HG02759 (cell line): ENCODE data around the gene EHD3.

Experiments used
- ATAC-seq: cut with Tn5 transposase; IDR thresholded peaks from one replicate; pipeline ENCODE4 v1.9.1; 2021; ENCODE audit warnings: mild to moderate bottlenecking, moderate library complexity; ENCODE audit not compliant: unreplicated experiment

Gene EHD3

DNA sequence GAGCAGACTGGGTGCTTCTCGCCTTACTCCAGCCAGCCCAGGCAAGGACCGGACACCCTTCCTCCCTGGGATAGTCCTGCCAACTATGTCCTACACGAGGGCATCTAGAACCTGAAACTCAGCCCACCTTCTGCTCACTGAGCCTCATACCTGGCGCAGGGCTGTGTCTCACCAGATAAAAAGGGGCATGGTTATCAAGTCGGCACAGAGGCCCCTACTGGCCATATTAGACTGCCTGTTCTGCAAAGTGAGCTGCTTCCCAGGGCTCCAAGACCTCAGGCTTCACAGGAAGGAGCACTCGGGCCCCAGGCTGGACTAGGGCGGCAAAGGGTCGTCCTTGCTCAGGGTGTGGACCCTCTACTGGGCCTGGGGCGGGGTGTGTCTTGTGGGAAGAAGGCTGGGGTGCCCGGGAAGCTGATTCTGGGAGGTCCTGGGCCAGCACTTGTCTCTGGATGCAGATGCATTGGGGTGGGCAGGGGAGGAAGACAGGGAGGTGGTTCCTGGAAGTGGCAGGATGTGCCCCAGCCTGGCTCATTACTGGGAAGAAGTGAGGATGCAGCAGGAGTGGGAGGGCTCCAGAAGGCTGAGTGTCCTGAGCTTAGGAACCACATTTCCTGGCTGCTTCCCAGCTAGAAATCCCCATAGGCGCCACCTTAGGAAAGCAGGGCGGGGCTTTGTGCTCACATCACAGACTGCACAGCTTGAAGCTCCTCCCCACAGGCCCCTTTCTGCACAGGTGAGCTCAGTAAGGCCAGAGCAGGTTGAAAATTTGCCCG is 19.6 kb downstream of the EHD3 start:
- no peak for ATAC-seq

DNA sequence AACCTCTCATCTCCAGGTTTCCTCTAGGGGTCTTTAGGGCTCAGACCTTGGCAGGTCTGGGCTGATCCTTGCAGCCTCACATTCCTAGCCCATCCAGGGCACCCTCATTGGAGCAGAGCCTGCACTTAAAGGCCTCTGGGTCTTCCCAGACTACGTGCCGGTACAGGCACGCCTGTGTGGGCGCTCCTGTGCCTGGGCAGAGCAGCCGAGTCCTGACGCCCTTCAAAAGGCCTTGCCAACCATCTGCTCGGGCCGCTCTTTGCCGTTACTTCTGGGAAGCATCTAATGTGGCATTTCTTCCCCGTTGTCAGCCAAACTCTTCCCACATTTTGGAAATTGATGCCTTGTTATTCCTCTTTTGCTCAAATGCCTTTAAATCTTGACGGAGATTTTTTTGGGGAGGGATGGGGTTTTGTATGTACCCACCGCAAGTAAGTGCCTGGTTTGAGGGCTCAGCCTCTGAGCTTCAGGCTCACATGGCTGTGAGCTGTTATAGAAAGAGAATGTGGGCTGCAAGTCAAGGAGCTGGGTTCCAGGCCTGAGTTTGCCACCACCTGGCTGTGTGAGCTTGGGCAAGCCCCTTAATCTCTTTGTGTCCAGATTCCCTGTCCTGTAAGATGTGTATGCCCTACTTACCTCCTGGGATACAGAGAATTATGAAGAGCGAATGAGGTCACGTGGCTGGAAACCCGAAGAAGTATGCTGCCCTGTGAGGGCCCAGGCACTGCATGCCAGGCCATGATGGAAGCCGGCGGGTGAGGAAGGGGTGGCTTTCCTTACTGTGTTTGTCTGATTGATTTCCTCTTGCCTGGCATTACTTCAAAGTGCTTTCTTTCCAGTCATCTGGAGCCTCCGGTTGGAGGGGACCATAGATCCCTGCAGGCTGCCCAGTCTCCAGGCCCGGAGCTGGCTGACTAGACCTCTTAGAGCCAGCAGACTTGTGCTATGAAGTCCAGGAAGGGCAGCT is 20.6 kb downstream of the EHD3 start:
- ATAC-seq = no peak

DNA sequence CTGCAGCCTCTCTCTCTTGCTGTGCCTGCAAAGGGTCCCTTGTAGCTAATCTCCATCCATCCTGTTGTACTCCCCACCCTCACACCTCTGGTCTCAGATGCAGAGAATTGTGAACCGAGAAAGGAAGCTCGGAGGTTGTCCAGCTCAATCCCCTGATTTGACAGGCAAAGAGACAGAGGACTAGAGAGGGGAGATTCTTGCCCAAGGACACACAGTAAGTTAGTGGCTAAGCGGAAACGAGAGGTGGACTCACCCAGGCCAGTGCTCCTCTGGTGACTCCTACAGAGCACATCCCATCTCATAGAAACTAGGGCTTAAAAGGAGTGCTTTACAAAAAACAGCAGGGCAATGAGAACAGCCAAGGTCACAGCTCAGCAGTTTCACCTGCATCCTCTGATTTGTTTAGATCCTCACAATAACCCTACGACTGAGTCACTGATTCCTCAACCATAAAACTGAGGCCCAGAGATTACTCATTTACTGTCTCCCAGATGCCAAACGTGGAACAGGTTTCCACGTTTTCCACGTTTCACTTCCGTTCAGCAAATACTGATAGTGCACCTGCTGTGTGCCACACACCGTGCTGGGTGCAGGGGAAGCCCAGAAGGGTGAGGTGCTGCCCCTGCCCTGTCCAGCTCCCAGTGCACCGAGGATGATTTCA is 22.1 kb downstream of the EHD3 start:
- ATAC-seq = peak; percentile 71

DNA sequence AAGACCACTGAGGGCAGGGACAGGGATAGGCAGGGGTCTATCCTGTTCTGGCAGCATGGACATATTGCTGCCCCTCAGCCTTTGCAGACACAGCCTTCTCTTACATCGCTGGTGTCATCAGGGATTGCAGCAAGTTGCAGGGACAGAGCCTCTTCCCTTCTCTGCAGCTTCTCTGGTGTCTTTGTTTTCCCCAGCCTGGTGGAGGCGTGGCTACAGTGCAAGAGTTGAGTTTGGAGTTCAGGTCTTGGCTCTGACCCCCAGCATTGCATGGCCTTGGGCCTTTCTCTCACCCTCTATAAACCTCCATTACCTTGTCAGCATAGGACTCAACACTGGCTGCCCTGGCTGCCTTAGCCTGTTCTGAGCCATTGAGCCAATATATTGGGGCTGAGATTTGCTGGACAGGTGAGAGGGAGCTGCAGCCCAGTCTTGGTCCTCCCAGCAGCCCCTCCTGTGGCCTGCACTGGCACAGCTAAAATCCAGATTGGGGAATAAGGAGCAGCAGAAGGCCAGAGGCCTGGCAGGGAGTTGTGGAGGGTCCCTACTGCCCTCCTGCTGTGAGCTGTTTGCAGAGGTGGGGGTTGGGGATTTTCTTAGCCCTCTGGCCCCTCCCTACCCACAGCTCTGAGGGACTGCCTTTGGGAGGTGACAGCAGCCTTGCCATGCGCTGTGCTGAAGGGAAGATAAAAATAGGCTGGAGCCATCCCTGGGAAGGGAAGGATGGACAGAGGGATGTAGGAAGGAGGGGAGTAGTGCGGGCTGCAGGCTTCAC is 22.8 kb downstream of the EHD3 start:
- ATAC-seq = no peak

DNA sequence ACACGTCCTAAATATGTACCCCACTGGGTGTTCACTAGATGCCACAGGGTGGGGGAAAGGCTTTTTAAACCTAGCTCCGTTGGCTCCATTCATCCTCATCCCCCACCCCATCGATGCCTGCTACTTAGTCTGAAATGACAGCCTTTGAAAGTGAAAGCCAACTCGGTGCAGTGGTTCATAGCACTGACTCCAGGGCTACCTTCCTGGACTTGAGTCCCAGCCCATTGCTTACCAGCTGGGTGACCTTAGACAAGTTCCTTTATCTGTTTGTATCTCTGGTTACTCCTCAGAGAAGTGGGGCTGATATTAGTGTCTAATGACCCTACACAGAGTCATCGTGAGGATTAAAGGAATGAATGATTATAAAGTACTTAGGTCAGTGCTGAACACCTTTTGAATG is 24.4 kb downstream of the EHD3 start:
- ATAC-seq = peak; percentile 43

DNA sequence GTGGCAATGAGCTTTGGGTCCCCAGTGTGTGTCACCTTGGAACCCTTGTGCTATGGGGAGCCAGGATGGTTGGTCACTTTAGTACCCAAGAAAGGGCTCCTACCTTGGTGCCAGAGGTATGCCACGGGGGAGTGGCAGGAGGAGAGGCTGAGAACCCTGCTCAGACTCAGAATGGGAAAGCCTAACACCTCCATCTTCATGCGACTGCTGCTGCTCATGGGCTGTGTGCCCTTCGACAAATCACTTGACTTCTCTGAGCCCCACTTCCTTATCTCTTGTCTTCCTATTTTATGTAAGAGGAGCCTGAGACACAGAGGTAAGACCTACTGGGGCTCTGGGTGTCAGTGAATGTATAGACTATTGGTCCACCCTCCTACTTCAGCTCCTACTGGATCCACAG is 25.1 kb downstream of the EHD3 start:
- ATAC-seq = no peak

DNA sequence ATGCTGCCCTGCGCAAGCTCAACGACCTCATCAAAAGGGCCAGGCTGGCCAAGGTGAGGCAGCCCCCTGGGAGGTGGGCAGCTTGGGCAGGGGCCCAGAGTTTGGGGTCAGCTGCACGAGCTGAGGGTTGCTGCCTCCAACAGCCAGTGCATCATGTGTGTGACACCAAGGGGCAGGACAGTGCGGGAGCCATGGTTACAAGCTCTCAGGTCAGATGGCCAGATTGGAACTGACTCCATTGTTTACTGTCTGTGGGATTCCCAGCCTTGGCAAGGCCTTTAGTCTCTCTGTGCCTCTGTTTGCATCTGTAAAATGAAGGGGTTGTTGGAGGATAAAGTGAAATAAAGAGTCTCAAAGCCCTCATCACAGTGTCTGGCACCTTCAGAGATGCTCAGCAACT is 26.9 kb downstream of the EHD3 start:
- ATAC-seq = no peak

DNA sequence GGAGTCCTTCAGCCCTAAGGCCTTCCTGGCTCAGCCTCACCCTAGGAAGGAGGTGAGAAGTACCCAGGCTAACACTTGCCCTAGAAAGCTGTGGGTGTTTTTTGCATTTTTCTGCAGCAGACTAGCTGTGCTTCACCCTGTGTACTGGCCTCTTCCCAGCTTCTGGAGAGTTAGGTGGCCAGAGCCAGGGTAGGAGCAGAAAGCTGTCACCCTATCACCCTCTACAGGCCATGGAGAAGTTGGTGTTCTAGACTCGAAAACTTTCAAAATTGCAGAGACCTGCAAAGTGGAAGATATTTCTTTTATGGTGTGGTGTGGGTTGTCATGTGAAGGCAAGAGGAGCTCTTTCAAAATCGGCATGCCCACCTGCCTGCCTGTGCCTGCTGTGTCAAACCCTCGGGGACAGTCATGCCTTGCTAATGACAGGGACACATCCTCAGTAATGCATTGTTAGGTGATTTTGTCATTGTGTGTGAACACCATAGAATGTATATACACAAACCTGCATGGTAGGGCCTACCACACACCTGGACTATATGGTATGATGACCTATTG is 29.8 kb downstream of the EHD3 start:
- ATAC-seq = no peak

DNA sequence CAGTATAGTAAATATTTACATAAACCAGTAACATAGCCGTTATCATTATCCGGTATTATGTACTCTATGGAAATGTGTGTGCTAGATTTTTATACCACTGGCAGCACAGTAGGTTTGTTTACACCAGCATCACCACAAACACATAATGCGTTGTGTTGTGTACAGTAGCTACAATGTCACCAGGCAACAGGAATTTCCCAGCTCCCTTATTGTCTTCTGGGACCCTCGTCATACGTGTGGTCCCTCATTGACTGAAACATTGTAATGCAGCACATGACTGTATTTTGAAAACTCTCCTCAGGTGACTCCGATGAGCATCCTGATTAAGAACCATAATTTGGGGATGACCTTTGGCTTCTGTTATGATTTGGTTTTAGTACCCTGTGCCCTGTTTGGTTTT is 31.3 kb downstream of the EHD3 start:
- ATAC-seq = no peak

DNA sequence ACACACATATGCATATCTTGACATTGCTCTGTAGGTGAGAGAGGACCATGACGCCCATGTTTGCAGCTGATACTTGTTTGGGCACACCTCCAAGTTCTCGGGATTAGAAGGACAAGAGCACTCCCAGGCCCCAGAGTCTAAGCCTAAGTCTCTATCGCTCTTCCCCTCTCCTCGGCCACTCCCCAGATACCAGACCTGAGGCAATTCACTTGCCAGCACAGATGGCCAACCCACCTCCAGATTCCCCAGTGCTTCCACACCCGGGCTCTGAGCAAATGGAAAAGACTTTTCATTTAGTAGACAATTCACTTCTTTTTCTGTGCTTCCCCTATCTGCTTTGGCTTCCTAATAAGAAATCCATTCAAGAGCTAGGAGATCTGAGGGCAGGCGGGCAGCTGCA is 32.9 kb downstream of the EHD3 start:
- no peak for ATAC-seq

DNA sequence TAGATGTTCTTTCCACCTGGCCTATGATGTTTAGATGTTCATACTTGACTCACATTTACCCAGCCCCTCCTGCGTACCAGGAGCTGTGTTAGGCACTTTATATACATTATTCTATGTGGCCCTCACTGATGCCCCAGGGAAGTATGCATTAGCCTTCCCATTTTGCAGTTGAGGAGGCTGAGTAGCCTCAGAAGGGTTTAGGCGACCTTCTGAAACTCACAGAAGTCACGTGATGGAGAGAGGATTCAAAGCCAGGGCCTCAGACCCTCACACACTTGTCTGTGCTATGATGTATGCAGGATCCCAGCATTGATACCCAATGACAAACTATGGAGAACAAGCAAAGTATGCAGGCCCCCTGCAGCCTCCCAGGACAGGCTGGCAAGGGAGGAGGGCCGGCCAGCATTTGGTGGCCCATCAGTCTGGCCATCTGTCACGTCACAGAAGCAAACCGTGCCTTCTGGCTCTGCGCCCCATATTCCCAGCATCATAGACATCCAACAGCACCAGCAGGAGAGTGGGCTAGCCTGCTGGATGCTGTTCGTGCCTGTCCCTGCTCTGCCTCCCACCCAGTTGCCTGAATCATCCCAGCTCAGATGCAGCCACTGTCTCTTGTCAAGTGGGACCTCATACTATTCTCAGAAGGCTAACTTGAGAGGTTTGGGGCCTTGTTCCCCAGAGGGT is 33.6 kb downstream of the EHD3 start:
- no peak for ATAC-seq

DNA sequence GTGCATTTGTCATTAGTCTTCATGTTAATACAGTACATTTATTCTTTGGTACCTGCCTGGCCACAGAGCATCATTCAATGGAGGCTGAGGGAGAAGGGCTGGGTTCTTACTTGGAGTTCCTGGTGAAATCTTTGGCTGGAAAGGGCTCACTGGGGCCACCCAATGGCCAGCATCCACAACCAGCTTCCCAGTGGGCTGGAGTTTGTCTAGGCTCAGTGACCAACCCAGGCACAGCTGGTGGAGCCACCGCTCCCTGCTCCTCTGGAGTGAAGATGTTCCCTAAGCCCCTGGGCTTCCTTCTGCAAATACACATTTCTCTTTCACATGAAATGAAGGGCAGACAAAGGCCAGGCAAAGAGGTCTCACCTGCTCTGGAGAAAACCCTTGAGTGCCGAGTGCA is 34.4 kb downstream of the EHD3 start:
- ATAC-seq = no peak

DNA sequence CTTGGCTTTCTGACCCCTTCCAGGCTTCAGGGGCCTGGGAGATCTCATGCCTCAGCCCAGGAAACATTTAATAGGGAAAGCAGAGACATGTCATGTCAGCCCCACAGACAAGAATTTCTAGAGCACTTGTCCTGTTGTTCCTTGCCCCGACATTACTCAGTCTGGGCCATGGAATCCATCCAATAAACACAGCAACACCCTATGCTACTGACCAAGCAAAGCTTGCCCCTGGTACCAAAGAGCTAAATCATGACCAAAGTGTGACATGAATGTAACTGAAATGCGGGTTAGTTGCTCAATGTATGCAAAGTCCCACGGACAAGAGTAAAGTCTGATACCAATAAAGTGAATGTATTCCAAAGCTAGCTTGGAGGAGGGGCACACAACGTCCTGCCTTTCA is 35.1 kb downstream of the EHD3 start:
- ATAC-seq = no peak

DNA sequence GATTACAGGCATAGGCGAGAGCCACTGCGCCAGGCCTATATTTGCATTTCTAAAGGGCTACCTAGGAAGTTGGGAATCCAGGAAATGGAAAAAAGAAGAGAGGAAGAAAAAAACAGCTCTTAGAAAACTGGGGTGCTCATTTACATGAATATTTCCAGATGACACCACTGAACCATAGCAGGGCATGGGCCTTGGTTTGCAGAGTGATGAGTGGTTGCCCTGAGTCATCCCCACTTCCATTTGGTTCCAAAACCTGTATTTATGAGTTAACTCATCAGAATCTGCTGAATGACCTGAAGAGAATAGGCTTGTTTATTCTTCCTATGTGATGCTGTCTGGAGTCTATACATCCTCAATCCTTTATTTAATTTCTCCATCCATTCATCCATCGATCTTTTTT is 36.2 kb downstream of the EHD3 start:
- no peak for ATAC-seq

DNA sequence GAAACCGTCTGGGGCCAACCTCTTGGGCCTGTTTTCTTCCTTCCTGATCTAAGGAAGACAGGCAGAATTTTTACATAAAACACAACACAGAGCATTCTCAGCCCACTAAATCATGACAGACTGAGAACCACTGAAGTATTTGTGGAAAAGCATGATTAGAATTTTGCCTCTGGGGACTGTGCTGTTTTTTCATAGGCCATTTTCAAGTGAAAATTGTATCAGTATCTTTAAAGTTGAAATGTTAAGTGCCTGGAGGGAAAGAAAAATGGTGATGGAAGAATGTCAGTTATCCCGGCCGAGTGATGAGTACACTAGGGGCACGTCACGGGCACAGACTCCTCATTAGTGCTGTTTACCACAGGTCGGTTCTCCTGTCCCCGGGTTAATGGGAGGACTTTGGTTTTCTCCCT is 36.9 kb downstream of the EHD3 start:
- no peak for ATAC-seq

DNA sequence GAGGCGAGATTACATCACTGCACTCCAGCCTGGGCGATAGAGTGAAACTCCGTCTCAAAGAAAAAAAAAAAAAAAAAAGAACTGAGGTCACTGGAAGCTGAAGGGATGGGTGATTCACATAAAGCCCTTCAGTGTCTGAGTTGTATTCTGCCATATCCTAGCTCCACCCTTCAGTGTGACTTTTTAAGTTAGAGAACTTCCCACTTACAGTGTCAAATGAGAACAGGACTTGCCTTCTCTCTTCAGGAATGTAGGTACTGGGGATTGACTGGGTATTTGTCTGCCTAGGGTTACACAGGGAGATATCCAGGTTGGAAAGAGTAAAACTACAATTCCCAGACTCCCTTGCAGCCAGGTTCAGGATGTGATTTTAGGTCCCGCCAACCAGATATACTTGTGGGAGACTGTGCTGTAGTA is 37.9 kb downstream of the EHD3 start:
- no peak for ATAC-seq

DNA sequence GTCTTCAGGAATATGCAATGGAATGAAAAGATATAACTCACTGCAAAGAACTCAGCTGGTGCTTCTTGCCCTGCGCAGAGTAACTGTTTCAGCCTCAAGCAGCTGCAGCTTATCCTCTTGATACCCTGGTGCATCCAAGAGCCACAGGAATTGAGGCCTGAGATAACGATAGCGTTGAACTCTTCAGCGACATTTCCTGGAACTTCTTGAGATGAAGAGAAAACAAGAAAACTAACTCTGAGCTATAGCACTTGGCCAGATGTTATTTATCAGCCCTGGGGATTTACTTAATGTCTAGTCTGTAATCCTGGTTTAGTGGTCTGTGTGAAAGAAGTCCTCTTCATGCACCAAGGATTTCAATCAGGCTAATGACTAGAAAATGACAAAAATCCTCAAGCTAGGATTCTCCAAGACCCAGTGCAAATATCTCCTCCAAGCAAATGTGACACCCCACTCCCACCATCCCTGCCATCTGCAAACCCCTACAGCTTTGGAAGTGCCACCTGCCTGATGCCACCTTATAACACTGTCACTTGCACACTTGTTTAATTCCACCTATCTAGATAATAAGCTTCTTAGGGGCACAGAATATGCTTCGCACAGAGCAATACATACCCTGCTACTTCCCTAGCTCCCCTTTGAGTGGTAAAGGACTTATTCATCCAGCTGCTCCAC is 40.6 kb downstream of the EHD3 start:
- ATAC-seq = no peak

DNA sequence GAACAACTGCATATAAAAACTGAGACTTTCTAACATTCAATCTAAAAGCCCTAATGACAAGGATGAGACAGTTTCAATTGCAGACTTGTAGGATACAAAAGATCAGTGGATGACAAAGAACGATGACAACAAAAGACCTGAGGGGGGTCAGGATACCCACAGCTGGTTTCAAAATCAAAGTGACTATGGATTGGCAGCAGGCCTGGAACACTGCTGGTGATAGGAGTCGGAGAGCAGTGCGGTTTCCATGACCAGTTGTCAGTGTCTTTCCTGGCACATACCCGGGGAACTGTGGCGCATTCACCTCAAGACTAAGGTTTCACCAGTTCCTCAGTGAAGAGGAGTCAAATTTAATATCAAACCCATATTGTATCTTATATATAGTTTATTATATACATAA is 42.0 kb downstream of the EHD3 start:
- no peak for ATAC-seq

DNA sequence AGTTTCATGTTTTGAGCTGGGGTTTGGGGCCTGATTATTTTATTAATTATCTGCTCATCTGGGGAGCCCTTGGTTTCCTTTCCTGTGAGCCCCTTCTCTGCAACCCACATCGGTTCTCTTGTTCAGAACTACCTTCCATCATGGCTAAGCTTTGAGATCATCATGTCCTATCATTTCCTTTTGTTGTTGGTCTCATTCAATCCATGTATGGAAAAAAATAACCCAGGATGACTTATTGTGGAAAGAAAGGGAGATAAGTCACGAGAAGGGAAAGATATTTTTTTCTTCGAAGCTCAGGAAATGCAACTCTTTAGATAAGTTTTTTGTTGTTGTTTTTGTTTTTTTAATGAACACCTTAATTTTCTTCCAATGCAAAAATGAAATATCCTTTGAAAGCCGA is 43.7 kb downstream of the EHD3 start:
- no peak for ATAC-seq
